ENCODE measurements around the gene OSBPL10.

Gene OSBPL10

GRCh38 chr3:31664031-31664430 is 317.0 kb downstream of the OSBPL10 start:
- Histone ChIP-seq H3K9ac (ENCODE audit: low read length) (no peak overlapping the region), H3K14ac (ENCODE audit: low read length) (no peak overlapping the region), H3K23ac (ENCODE audit: low read length) (no peak overlapping the region), H3K27me3 (ENCODE audit: insufficient read depth, low read length) (no peaks in the 10 kb centered on the region), H2AFZ (ENCODE audit: insufficient read depth, low read length, poor library complexity) (no peak overlapping the region), H3K18ac (ENCODE audit: low read length) (no peak overlapping the region), H4K12ac (ENCODE audit: low read depth, low read length) (no peak overlapping the region), H3K27ac (ENCODE audit: low read depth, low read length) (no peak overlapping the region), H3K9me3 (ENCODE audit: insufficient read depth, low read depth, low read length) (no peaks in the 10 kb centered on the region), H4K8ac (ENCODE audit: low read depth, low read length) (no peak overlapping the region), H2AK5ac (ENCODE audit: low read length) (no peak overlapping the region), H2BK12ac (ENCODE audit: low read length) (no peak overlapping the region), H3K4me1 (ENCODE audit: control insufficient read depth in 1 of 2, insufficient read depth in 2 of 2, low read length in 2 of 2) (no peaks in the 10 kb centered on the region), H3K79me2 (ENCODE audit: control insufficient read depth, insufficient read depth, low read length, poor library complexity) (peaks cover 1% of the 10 kb centered on the region), H3K4ac (ENCODE audit: low read depth, low read length) (no peak overlapping the region), H2BK5ac (ENCODE audit: low read depth, low read length, poor library complexity) (no peak overlapping the region), H3K4me3 (ENCODE audit: low read depth, low read length) (no peak overlapping the region), H3K4me2 (ENCODE audit: low read length) (no peak overlapping the region), H2BK120ac (ENCODE audit: insufficient read depth, low read length, poor library complexity) (no peak overlapping the region), H4K91ac (ENCODE audit: low read depth, low read length) (no peak overlapping the region), H3K36me3 (ENCODE audit: control insufficient read depth in 1 of 2, insufficient read depth in 2 of 2, low read length in 2 of 2) (peaks cover 8% of the 10 kb centered on the region in 2 experiments), H3K79me1 (ENCODE audit: low read length) (no peaks in the 10 kb centered on the region)
- no CpG with 5 or more reads among the region's 17 CpGs for WGBS (ENCODE audit: extremely low coverage, insufficient coverage, insufficient read length)
- DNase-seq = no peak

GRCh38 chr3:31661993-31662670 is 318.9 kb downstream of the OSBPL10 start:
- H3K9ac ChIP-seq (ENCODE audit: low read length) = no peak overlapping the region
- no peak overlapping the region for H3K23ac ChIP-seq (ENCODE audit: low read length)
- H2BK12ac ChIP-seq (ENCODE audit: low read length) = no peak overlapping the region
- H3K4me1 ChIP-seq (ENCODE audit: control insufficient read depth in 1 of 2, insufficient read depth in 2 of 2, low read length in 2 of 2) = no peaks in the 10 kb centered on the region
- no peak overlapping the region for H3K14ac ChIP-seq (ENCODE audit: low read length)
- no peak overlapping the region for H4K12ac ChIP-seq (ENCODE audit: low read depth, low read length)
- H4K91ac ChIP-seq (ENCODE audit: low read depth, low read length) = no peak overlapping the region
- no peaks in the 10 kb centered on the region for H3K79me1 ChIP-seq (ENCODE audit: low read length)
- no peak overlapping the region for H2BK5ac ChIP-seq (ENCODE audit: low read depth, low read length, poor library complexity)
- peaks cover 1% of the 10 kb centered on the region for H3K79me2 ChIP-seq (ENCODE audit: control insufficient read depth, insufficient read depth, low read length, poor library complexity)
- H3K27ac ChIP-seq (ENCODE audit: low read depth, low read length) = no peak overlapping the region
- no peak for DNase-seq
- peaks cover 8% of the 10 kb centered on the region in 2 experiments for H3K36me3 ChIP-seq (ENCODE audit: control insufficient read depth in 1 of 2, insufficient read depth in 2 of 2, low read length in 2 of 2)
- no peak overlapping the region for H2BK120ac ChIP-seq (ENCODE audit: insufficient read depth, low read length, poor library complexity)
- H4K8ac ChIP-seq (ENCODE audit: low read depth, low read length) = no peak overlapping the region
- H2AFZ ChIP-seq (ENCODE audit: insufficient read depth, low read length, poor library complexity) = no peak overlapping the region
- no peak overlapping the region for H3K18ac ChIP-seq (ENCODE audit: low read length)
- no peak overlapping the region for H3K4me2 ChIP-seq (ENCODE audit: low read length)
- H3K27me3 ChIP-seq (ENCODE audit: insufficient read depth, low read length) = no peaks in the 10 kb centered on the region
- no peak overlapping the region for H3K4ac ChIP-seq (ENCODE audit: low read depth, low read length)
- no peak overlapping the region for H3K4me3 ChIP-seq (ENCODE audit: low read depth, low read length)
- H2AK5ac ChIP-seq (ENCODE audit: low read length) = no peak overlapping the region
- no CpG with 5 or more reads among the region's 5 CpGs for WGBS (ENCODE audit: extremely low coverage, insufficient coverage, insufficient read length)
- H3K9me3 ChIP-seq (ENCODE audit: insufficient read depth, low read depth, low read length) = no peaks in the 10 kb centered on the region

- Histone ChIP-seq H3K4ac (ENCODE audit: low read depth, low read length) (no peak overlapping the region), H4K12ac (ENCODE audit: low read depth, low read length) (no peak overlapping the region), H3K14ac (ENCODE audit: low read length) (no peak overlapping the region), H3K9me3 (ENCODE audit: insufficient read depth, low read depth, low read length) (no peaks in the 10 kb centered on the region), H3K18ac (ENCODE audit: low read length) (no peak overlapping the region), H2AFZ (ENCODE audit: insufficient read depth, low read length, poor library complexity) (no peak overlapping the region), H4K8ac (ENCODE audit: low read depth, low read length) (no peak overlapping the region), H3K27me3 (ENCODE audit: insufficient read depth, low read length) (no peaks in the 10 kb centered on the region), H3K23ac (ENCODE audit: low read length) (no peak overlapping the region), H2AK5ac (ENCODE audit: low read length) (no peak overlapping the region), H3K4me3 (ENCODE audit: low read depth, low read length) (no peak overlapping the region), H4K91ac (ENCODE audit: low read depth, low read length) (no peak overlapping the region), H3K4me2 (ENCODE audit: low read length) (no peak overlapping the region), H3K36me3 (ENCODE audit: control insufficient read depth in 1 of 2, insufficient read depth in 2 of 2, low read length in 2 of 2) (peaks cover 6 to 8% of the 10 kb centered on the region in 2 experiments), H3K9ac (ENCODE audit: low read length) (no peak overlapping the region), H2BK12ac (ENCODE audit: low read length) (no peak overlapping the region), H3K4me1 (ENCODE audit: control insufficient read depth in 1 of 2, insufficient read depth in 2 of 2, low read length in 2 of 2) (no peaks in the 10 kb centered on the region), H3K27ac (ENCODE audit: low read depth, low read length) (no peak overlapping the region), H2BK5ac (ENCODE audit: low read depth, low read length, poor library complexity) (no peak overlapping the region), H3K79me1 (ENCODE audit: low read length) (no peaks in the 10 kb centered on the region), H2BK120ac (ENCODE audit: insufficient read depth, low read length, poor library complexity) (no peak overlapping the region), H3K79me2 (ENCODE audit: control insufficient read depth, insufficient read depth, low read length, poor library complexity) (peaks cover 1% of the 10 kb centered on the region)
- no peak for DNase-seq
- WGBS (ENCODE audit: extremely low coverage, insufficient coverage, insufficient read length) = no CpG with 5 or more reads among the region's 5 CpGs
These were observed 319.8 kb downstream of the OSBPL10 start for GRCh38 chr3:31661286-31661685.

GRCh38 chr3:31659246-31659645 is 321.8 kb downstream of the OSBPL10 start:
- Histone ChIP-seq H3K23ac (ENCODE audit: low read length) (no peak overlapping the region), H3K79me2 (ENCODE audit: control insufficient read depth, insufficient read depth, low read length, poor library complexity) (peaks cover 1% of the 10 kb centered on the region), H2BK120ac (ENCODE audit: insufficient read depth, low read length, poor library complexity) (no peak overlapping the region), H3K18ac (ENCODE audit: low read length) (no peak overlapping the region), H3K36me3 (ENCODE audit: control insufficient read depth in 1 of 2, insufficient read depth in 2 of 2, low read length in 2 of 2) (peaks cover 6 to 11% of the 10 kb centered on the region in 2 experiments), H3K4me3 (ENCODE audit: low read depth, low read length) (no peak overlapping the region), H3K4me2 (ENCODE audit: low read length) (no peak overlapping the region), H3K27me3 (ENCODE audit: insufficient read depth, low read length) (no peaks in the 10 kb centered on the region), H4K12ac (ENCODE audit: low read depth, low read length) (no peak overlapping the region), H3K9me3 (ENCODE audit: insufficient read depth, low read depth, low read length) (no peaks in the 10 kb centered on the region), H3K9ac (ENCODE audit: low read length) (no peak overlapping the region), H4K91ac (ENCODE audit: low read depth, low read length) (no peak overlapping the region), H3K14ac (ENCODE audit: low read length) (no peak overlapping the region), H2AK5ac (ENCODE audit: low read length) (no peak overlapping the region), H3K27ac (ENCODE audit: low read depth, low read length) (no peak overlapping the region), H2AFZ (ENCODE audit: insufficient read depth, low read length, poor library complexity) (no peak overlapping the region), H2BK5ac (ENCODE audit: low read depth, low read length, poor library complexity) (no peak overlapping the region), H3K4me1 (ENCODE audit: control insufficient read depth in 1 of 2, insufficient read depth in 2 of 2, low read length in 2 of 2) (no peaks in the 10 kb centered on the region), H4K8ac (ENCODE audit: low read depth, low read length) (no peak overlapping the region), H2BK12ac (ENCODE audit: low read length) (no peak overlapping the region), H3K4ac (ENCODE audit: low read depth, low read length) (no peak overlapping the region), H3K79me1 (ENCODE audit: low read length) (no peaks in the 10 kb centered on the region)
- no peak for DNase-seq
